ENCODE results near the gene EML1.
A peak's percentile ranks its signal among the peaks of the same experiment; 100 is the strongest.

GRCh38 chr14:99774556-99775307 lies 18.5 kb upstream of the EML1 start:
- TF ChIP-seq, protein P1, sequence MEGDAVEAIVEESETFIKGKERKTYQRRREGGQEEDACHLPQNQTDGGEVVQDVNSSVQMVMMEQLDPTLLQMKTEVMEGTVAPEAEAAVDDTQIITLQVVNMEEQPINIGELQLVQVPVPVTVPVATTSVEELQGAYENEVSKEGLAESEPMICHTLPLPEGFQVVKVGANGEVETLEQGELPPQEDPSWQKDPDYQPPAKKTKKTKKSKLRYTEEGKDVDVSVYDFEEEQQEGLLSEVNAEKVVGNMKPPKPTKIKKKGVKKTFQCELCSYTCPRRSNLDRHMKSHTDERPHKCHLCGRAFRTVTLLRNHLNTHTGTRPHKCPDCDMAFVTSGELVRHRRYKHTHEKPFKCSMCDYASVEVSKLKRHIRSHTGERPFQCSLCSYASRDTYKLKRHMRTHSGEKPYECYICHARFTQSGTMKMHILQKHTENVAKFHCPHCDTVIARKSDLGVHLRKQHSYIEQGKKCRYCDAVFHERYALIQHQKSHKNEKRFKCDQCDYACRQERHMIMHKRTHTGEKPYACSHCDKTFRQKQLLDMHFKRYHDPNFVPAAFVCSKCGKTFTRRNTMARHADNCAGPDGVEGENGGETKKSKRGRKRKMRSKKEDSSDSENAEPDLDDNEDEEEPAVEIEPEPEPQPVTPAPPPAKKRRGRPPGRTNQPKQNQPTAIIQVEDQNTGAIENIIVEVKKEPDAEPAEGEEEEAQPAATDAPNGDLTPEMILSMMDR (IDR thresholded peaks at IDR 0.05) = no peak
- no peak for TF ChIP-seq EP300 (IDR thresholded peaks at IDR 0.05)
- TF ChIP-seq POLR2AphosphoS5 (IDR thresholded peaks at IDR 0.05) = peak in 1 of 2 donors; percentile 49
- TF ChIP-seq POLR2A (IDR thresholded peaks at IDR 0.05; ENCODE audit: low read depth) = no peak

Measured in esophagus muscularis mucosa (tissue), 4 donors.